ENCODE data around the gene TRIM69.
"Not testable (repeated sequence)": the region's sequence is repeated elsewhere in the genome, so short reads cannot be mapped to it uniquely, and the experiment has no call there.

The TRIM69 gene

DNA sequence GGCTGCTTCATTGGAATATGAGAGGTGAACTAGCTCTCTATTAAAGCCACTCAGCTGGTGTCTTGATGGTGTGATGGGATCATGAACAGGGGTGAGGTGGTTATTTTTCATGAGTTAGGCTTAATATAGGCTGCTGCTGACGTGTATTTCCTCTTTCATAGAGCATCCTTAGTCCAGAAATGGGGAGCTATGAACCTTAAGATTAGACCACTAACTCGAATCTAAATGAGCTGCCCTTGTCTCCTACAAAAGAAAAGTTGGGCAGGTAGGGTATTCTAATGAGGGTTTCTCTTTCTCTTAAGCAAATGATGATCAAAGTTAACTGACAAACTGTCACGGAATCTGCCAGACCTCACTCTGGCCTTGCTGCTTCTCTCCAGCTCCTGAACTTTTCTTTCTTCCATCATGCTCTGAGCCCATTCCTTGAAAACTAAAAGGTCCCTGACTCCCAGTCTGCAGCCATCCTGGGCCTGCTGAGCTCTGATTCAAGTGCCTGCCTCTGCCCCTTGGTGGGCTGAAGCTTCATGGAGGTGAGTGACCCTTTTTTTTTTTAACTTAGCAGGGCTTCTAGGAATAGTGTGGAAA is at the start of gene TRIM69:
TRIM69 (plus strand) TSS at position 348 of the 585 bp plus-strand sequence; CDS start at position 525, 177 bp downstream.
- no peak for DNase-seq (ENCODE audit: low read depth in 1 of 2, low spot score in 1 of 2)

GRCh38 chr15:44689318-44689717 is 47.0 kb upstream of the TRIM69 start:
- not testable (repeated sequence) for DNase-seq (ENCODE audit: low read depth in 1 of 2, low spot score in 1 of 2)

DNA sequence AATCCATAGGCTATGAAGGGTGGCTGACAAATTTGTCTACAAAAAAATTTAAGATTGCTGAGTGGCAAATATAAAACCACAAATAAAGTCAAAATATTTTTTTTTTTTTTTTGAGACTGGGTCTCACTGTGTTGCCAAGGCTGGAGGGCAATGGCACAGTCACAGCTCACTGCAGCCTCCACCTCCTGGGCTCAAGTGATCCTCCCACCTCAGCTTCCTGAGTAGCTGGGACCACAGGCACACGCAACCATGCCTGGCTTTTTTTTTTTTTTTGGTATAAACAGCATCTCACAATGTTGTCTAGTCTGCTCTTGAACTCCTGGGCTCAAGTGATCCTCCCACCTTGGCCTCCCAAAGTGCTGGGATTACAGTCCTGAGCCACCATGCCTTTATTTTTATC is 46.1 kb upstream of the TRIM69 start:
- not testable (repeated sequence) for DNase-seq (ENCODE audit: low read depth in 1 of 2, low spot score in 1 of 2)

DNA sequence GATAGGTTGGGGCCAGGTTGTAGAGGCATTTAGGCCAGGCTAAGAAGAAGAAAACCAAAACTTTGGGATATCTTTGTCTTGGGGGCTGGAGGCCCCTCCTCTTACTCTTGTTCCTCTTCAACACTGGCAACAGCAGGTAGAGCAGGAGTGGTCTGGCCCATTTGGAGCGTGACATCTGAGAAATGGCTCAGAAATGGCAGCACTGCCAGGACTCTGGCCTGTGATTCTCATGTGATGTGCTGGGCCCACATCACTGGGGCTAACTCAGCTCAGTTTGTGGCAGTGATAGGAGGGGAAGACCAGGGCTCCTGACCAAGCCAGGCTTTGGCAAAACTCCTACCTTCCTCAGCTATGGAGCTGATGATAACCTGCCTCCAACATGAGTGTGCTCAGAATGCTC is 43.7 kb upstream of the TRIM69 start:
- no peak for DNase-seq (ENCODE audit: low read depth in 1 of 2, low spot score in 1 of 2)

- no peak for DNase-seq (ENCODE audit: low read depth in 1 of 2, low spot score in 1 of 2)
These were observed 41.9 kb upstream of the TRIM69 start for GRCh38 chr15:44694416-44694815.

DNA sequence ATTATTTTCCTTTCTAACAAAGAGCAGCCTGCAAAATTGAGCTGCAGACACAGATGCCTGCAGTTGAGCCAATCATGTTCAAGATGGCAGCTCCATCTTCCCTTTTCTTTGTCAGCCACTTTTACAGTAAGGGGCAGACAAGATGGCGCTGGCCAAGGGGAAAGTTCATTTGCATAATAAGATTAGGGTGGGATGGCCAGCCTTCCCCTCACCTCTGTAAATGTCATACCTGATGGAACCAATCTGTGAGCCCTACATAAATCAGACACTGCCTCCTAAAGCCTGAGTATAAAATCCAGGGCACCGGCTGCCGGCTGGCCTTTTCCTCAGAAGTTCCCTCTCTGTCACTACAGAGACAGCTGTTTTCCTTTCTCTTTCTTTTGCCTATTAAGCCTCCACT is 41.0 kb upstream of the TRIM69 start:
- DNase-seq (ENCODE audit: low read depth in 1 of 2, low spot score in 1 of 2) = no peak

- DNase-seq (ENCODE audit: low read depth in 1 of 2, low spot score in 1 of 2) = no peak
These were observed 39.3 kb upstream of the TRIM69 start for GRCh38 chr15:44697014-44697413.

DNA sequence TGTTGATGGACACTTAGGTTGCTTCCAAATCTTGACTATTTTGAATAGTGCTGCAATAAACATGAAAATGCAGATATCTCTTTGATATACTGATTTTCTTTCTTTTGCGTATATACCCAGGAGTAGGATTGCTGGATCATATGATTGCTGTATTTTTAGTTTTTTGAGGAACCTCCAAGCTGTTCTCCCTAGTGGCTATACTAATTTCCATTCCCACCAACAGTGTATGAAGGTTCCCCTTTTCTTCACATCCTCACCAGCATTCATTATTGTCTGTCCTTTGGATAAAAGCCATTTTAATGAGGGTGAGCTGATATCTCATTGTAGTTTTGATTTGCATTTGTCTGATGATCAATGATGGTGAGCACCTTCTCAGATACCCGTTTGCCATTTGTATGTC is 37.7 kb upstream of the TRIM69 start:
- DNase-seq (ENCODE audit: low read depth in 1 of 2, low spot score in 1 of 2) = no peak

DNA sequence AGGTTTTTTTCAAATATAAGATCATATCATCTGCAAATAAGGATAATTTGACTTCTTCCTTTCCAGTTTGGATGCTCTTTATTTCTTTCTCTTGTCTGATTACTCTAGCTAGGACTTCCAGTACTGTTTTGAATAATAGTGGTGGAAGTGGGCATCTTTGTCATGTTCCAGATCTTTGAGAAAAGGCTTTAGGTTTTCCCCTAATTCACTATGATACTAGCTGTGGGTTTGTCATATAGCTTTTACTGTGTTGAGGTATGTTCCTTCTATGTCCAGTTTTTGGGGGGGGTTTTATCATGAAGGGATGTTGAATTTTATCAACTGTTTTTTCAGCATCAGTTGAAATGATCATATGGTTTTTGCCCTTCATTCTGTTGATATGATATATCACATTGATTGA is 35.7 kb upstream of the TRIM69 start:
- DNase-seq (ENCODE audit: low read depth in 1 of 2, low spot score in 1 of 2) = not testable (repeated sequence)

DNA sequence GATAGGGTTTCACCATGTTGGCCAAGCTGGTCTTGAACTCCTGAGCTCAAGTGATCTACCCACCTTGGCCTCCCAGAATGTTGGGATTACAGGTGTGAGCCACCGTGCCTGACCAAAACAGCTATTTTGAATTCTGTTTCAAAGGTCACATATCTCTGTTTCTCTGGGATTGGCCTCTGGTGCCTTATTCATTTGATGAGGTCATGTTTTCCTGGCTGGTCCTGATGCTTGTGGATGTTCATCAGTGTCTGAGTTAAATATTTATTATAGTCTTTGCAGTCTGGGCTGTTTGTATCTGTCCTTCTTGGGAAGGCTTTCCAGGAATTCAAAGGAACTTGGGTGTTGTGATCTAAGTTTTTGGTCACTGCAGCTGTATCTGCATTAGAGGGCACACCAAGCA is 30.3 kb upstream of the TRIM69 start:
- DNase-seq (ENCODE audit: low read depth in 1 of 2, low spot score in 1 of 2) = no peak

GRCh38 chr15:44706401-44706800 is 29.9 kb upstream of the TRIM69 start:
- DNase-seq (ENCODE audit: low read depth in 1 of 2, low spot score in 1 of 2) = no peak

- no peak for DNase-seq (ENCODE audit: low read depth in 1 of 2, low spot score in 1 of 2)
These were observed 29.2 kb upstream of the TRIM69 start for GRCh38 chr15:44706946-44707636.

DNA sequence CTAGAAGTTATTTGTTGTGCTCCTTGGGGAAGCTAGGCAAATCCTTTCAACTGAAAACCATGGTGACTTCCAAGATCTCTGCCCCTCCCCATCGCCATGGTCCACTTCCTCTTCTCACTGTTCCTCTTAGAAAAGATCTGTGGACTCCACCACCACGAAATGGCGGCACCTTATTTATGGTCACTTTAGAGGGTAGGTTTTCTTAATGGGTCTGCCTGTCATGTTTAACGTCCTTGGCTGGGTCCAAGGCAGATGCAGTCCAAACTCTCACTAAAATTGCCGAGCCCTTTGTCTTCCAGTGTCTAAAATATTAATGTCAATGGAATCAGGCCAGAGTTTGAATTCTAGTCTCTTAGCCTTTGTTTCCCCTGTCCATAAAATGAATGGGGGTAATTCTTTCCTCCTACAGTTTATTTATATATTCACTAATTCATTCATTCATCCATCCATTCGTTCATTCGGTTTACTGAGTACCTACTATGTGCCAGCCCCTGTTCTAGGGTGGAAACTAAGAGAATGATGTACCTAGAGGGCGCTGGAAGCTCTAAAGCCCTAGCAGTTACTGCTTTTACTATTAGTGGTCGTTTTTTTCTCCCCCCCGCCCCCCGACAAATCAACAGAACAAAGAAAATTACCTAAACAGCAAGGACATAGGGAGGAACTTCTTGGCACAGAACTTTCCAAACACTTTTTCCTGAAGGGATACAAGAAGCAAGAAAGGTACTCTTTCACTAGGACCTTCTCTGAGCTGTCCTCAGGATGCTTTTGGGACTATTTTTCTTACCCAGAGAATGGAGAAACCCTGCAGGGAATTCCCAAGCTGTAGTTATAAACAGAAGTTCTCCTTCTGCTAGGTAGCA is 25.9 kb upstream of the TRIM69 start:
- no peak for DNase-seq (ENCODE audit: low read depth in 1 of 2, low spot score in 1 of 2)

- peak; percentile 92 to 95 for DNase-seq (ENCODE audit: low read depth in 1 of 2, low spot score in 1 of 2)
These were observed 25.1 kb upstream of the TRIM69 start, which contains the start of the genes B2M and PATL2 for GRCh38 chr15:44711096-44711742. TSS of gene B2M (plus strand) at chr15:44711517. CDS start at chr15:44711547, 30 bp downstream. TSS of gene PATL2 (minus strand) at chr15:44711323. CDS start at chr15:44676490, 34,833 bp downstream.

DNA sequence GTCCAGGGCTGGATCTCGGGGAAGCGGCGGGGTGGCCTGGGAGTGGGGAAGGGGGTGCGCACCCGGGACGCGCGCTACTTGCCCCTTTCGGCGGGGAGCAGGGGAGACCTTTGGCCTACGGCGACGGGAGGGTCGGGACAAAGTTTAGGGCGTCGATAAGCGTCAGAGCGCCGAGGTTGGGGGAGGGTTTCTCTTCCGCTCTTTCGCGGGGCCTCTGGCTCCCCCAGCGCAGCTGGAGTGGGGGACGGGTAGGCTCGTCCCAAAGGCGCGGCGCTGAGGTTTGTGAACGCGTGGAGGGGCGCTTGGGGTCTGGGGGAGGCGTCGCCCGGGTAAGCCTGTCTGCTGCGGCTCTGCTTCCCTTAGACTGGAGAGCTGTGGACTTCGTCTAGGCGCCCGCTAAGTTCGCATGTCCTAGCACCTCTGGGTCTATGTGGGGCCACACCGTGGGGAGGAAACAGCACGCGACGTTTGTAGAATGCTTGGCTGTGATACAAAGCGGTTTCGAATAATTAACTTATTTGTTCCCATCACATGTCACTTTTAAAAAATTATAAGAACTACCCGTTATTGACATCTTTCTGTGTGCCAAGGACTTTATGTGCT is 24.5 kb upstream of the TRIM69 start:
- peak; percentile 41 to 43 for DNase-seq (ENCODE audit: low read depth in 1 of 2, low spot score in 1 of 2)

DNA sequence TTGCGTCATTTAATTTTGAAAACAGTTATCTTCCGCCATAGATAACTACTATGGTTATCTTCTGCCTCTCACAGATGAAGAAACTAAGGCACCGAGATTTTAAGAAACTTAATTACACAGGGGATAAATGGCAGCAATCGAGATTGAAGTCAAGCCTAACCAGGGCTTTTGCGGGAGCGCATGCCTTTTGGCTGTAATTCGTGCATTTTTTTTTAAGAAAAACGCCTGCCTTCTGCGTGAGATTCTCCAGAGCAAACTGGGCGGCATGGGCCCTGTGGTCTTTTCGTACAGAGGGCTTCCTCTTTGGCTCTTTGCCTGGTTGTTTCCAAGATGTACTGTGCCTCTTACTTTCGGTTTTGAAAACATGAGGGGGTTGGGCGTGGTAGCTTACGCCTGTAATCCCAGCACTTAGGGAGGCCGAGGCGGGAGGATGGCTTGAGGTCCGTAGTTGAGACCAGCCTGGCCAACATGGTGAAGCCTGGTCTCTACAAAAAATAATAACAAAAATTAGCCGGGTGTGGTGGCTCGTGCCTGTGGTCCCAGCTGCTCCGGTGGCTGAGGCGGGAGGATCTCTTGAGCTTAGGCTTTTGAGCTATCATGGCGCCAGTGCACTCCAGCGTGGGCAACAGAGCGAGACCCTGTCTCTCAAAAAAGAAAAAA is 23.9 kb upstream of the TRIM69 start:
- peak in 1 of 2 donors; percentile 54 for DNase-seq (ENCODE audit: low read depth in 1 of 2, low spot score in 1 of 2)

DNA sequence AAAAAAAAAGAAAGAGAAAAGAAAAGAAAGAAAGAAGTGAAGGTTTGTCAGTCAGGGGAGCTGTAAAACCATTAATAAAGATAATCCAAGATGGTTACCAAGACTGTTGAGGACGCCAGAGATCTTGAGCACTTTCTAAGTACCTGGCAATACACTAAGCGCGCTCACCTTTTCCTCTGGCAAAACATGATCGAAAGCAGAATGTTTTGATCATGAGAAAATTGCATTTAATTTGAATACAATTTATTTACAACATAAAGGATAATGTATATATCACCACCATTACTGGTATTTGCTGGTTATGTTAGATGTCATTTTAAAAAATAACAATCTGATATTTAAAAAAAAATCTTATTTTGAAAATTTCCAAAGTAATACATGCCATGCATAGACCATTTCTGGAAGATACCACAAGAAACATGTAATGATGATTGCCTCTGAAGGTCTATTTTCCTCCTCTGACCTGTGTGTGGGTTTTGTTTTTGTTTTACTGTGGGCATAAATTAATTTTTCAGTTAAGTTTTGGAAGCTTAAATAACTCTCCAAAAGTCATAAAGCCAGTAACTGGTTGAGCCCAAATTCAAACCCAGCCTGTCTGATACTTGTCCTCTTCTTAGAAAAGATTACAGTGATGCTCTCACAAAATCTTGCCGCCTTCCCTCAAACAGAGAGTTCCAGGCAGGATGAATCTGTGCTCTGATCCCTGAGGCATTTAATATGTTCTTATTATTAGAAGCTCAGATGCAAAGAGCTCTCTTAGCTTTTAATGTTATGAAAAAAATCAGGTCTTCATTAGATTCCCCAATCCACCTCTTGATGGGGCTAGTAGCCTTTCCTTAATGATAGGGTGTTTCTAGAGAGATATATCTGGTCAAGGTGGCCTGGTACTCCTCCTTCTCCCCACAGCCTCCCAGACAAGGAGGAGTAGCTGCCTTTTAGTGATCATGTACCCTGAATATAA is 23.0 kb upstream of the TRIM69 start:
- DNase-seq (ENCODE audit: low read depth in 1 of 2, low spot score in 1 of 2) = no peak

GRCh38 chr15:44715142-44715796 is 21.1 kb upstream of the TRIM69 start:
- DNase-seq (ENCODE audit: low read depth in 1 of 2, low spot score in 1 of 2) = no peak
